Stimulated activated CD4-positive, alpha-beta T cell treated with anti-CD3 and anti-CD28 coated beads, Interleukin-2, amount 100 ng/mL, for 4 hours (primary cell): ENCODE results near the gene MFSD6.
"Not testable (repeated sequence)": the region's sequence is repeated elsewhere in the genome, so short reads cannot be mapped to it uniquely, and the experiment has no call there.

Source experiments
- DNase-seq: peaks from one replicate; pipeline ENCODE4 v3.0.0-alpha.2; 2020; ENCODE audit warnings: low read depth

MFSD6 gene

DNA sequence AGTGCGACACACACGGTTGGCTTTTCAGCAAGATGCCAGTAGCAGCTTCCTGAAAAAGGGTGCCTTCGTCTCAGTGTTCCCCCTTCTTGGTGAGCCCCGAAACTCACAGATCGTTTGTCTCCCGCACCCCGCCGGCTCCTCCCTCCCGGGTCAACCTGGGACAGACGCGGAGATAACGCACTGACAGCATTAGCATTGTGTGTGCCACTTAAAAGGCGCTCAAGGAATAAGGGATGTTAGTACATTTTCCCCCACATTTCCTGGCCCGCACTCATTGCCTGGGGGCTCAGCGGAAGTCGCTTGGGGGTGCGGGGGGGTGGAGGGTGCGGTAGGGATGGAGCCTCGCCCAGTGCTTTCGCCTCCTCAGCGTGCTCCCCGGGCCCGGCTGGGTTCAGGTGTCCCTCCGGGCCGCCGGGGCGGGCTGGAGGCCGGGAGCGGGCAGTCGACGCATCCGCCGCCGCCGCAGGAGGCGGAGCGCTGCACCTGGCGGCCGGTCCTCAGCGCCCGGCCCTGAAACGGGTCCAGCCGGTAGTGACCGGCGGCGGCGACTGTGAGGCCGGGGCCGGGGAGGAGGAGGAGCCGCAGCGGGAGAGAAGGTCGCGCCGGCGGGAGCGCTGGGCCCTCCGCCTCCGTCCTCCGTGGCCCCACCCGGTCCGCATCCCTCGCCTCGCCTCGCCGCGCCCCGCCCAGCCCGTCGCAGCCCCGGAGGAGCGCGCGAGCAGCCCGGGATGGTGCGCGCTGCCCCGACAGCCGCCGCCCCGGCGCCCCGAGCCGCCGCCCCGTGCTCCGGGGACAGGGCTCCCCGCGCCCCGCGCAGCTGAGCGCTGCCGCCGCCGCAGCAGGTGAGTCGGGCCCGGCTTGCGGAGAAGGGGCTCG, at the start of gene MFSD6:
Gene MFSD6 (plus strand): TSS at position 694 of the 876 bp plus-strand sequence. CDS start 27,675 bp downstream, outside the sequence.
- DNase-seq, result peak; percentile 36

DNA sequence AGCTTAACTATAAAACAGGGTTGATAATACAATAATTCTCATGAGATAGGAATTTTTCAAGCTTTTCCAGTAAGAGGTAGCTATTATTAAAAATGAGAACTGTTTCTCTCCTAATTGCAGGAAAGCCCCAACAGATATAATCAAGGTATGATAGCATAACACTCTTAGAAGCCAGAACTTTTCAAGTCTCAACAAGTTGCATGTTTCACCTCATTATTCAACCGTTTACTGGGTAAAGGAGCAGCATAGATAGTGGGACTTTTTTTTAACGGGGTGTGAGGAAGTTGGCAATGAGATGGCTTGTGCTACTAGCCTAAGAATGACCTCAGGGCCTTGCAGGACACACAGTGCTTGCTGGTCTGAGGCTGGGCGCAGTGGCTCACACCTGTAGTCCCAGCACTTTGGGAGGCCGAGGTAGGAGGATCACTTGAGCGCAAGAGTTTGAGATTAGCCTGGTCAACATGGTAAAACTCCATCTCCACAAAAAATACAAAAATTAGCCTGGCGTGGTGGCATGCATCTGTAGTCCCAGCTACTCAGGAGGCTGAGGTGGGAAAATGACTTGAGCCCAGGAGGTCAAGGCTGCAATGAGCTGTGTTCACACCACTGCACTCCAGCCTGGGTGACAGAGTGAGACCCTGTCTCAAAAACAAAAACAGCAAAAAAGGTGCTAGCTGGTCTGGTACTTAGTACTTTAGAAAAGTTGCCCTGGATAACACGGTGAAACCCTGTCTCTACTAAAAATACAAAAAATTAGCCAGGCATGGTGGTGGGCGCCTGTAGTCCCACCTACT, 49.3 kb upstream of the MFSD6 start:
- not testable (repeated sequence) for DNase-seq

DNA sequence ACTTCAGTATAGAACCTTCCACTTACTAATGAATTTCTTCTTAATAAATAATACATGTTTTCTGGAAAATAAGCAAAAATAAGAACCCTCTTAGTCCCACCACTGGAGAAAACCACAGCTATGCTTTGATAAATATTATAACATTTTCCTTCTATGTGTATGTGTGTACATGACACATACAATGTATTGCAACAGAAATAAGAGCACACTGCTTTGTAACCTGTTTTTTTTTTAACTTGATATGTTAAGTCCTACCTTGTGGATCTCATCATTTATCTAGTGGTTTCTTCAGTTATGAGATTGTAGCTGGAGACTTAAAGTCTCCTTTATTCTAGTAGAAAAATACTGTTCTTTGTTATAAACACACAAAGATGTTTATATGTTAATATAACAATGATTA, 47.6 kb upstream of the MFSD6 start:
- DNase-seq, result no peak

DNA sequence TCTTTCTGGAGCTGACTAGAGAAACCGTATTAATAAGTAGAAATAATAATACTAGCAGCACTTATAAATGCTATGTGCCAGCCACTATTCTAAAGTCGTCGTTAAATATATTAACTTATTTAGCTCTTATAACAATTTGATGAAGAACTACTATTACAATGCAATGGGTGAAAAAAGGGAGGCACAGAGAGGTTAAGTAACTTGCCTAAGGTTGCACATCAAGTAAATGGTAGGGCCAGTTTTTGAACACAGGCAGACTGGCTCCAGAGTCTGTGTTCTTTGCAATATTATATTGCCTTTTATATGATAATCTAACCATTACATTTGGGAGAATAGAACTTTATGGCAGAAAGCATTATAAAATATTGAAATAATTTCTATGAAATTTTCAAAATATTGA, 47.2 kb upstream of the MFSD6 start:
- DNase-seq, result no peak

DNA sequence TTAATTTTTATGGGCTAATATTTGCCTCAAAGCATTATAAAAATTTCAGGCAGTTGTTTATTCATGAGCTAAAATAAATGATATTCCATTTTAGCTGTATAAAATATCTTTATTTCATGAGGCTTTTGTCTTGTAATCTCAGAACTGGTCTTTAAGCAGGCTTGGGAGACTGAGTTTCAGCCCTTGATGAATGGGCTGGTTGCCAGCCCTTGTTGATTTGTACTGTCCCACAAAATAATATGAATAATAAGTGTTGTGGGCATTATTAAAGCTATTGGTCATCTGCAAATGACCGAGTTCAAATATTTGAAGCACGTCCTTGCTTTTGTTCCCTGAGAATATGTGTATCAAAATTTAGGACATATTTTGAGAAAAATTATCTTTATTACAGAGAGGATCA, 46.6 kb upstream of the MFSD6 start:
- DNase-seq, result no peak

DNA sequence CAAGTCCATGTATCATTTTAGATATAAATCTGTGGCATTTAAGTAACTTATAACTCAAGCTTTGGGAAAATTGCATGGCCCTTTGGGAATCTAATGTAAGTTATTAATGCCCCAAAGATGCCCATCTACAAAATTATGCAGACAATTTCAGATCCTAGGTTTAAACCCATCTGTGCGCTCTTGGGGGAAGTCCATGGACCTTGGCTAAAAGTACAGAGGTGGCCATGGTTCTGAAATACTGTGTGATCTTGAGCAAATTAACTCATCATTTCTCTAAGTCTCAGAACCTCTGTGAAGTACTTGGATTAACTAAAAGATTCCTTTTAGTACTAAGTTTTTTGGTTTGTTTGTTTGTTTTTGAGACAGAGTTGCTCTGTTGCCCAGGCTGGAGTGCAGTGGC, 45.3 kb upstream of the MFSD6 start:
- no peak for DNase-seq

DNA sequence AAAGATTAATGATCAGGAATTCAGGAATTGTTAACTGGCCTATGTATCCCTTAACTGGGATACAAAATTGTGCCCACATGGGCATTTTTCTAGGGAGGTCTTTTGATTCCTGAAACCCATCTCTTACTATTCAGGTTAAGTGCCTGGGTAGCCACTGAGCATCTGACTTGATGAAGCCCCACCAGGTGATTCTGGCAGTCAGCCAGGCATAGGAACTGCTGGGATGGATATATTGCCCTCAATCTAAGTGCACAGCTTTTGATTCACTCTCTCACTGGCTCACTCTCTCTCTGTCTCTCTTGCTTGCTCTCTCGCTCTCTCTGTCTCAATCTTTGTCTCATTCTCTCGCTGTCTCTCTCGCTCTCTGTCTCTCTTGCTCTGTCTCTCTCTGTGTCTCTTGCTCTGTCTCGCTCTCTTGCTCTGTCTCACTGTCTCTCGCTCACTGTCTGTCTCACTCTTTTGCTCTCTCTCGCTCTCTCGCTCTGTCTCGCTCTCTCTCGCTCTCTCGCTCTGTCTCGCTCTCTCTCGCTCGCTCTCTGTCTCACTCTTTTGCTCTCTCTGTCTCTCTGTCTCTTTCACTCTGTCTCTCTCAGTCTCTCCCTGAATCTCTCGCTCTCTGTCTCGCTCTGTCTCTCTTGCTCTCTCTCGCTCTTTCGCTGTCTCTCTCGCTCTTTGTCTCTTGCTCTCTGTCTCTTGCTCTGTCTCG, 42.5 kb upstream of the MFSD6 start:
- no peak for DNase-seq

DNA sequence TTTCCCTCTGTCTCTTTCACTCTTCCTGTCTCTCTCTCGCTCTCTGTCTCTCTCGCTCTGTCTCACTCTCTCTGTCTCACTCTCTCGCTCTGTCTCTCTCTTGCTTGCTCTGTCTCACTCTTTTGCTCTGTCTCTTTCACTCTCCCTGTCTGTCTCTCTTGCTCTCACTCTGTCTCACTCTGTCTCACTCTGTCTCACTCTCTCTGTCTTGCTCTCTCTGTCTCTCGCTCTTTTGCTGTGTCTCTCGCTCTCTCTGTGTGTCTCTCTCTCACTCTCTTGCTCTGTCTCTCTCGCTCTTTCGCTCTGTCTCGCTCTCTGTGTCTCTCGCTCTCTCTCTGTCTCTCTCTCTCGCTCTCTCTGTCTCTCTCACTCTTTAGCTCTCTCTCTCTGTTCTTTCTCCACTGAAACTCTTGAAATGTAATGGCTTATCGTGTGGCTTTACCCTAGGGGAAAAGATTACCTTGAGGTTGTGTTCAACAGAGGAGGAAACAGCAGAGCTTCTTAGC, 41.9 kb upstream of the MFSD6 start:
- DNase-seq, result no peak

DNA sequence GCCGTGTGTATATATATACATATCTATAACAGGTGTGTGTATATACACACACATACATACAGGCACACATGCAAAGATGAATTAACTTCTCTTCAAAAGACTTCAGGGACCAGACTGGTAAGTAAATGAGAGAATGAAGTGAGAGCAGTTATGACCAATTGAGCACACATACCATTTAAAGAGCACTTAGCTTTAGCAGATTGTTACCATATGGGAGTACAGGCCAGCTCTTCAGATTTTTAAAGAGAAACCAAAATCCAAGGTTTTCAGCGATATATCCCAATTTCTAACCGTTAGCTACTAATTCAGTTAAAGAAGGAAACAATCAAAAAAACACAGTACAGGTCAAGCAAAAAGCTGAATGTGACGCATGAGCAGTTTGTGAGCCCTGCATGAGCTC, 41.1 kb upstream of the MFSD6 start:
- no peak for DNase-seq

DNA sequence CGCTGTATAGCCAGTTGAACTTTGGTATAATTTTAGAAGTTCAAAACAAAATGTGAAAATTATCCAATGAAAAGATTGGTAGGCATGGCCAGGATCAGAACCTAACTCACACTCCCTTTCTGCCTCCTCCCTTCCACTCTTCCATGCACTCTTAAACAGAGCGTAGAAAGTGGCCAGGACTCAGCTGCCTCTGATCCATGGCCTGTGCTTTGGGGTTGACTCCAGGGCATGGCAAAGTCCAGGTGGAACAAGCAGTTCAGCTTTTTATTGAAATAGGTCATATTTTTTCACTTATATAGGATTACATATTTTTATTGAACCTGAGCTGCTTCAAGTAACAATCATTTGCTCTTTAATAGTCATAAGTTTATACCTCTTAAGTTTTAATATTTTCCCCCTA, 38.5 kb upstream of the MFSD6 start:
- no peak for DNase-seq

DNA sequence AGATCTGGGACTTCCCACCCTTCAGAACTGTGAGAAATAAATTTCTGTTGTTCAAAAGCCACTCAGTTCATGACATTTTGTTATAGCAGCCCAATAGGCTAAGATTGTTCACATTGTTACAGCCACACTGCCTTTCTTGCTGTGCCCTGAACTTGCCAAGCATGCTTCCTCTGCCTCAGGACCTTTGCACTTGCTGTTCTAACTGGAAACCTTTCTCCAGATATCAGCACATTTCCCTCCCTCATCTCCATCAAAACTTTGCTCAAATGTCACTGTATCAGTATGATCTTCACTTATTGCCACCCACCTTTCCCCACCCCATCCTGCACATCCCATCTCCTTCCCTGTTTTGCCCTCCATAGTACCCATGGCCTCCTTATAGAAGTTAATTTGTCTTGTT, 32.1 kb upstream of the MFSD6 start:
- DNase-seq, result no peak

DNA sequence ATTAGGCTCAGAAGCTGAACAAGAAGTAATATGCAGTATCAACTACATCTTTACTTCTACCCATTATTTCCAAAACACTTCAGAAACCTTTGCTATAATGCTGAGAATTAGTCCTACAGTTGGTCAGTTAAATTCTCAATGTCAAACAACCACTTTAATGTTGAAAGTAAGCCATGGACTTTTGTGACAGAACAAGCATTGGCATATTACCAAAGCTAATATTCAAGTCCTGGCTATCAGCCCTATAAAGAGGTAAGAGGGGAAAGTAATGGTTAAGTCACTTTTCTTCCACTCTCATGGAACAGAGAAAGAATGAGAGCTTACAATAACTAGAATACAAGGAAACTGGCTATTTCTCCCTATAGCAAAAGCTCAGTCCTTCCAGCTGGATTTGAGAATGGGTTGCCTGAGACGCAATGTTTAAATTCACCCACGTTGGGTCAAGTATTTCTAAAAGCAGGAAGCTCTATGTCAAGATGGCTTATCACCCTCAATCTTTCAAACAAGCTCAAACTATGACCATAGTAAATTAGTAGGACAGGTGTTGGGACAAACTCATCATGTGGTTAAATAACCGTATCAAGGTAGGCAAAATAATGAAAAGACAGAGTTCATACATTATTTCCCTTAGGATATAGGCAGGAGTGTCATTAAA, 31.4 kb upstream of the MFSD6 start:
- no peak for DNase-seq

DNA sequence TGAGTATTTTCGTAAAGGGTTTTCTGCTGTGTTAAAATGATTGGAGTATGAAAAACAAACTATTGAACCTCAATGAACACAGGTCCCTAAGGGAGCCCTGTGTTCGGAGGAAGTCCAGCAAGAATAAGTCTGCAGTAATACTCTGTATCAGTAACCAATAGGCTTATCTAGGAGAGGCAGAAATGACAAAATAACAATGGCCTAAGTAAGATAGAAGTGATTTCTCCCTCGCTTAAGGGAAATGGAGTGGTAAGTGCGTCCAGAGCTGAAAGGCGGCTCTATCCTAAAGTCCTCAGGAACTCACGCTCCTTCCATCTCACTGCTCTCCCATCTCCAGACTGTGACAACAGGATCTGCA, 29.3 kb upstream of the MFSD6 start:
- no peak for DNase-seq

DNA sequence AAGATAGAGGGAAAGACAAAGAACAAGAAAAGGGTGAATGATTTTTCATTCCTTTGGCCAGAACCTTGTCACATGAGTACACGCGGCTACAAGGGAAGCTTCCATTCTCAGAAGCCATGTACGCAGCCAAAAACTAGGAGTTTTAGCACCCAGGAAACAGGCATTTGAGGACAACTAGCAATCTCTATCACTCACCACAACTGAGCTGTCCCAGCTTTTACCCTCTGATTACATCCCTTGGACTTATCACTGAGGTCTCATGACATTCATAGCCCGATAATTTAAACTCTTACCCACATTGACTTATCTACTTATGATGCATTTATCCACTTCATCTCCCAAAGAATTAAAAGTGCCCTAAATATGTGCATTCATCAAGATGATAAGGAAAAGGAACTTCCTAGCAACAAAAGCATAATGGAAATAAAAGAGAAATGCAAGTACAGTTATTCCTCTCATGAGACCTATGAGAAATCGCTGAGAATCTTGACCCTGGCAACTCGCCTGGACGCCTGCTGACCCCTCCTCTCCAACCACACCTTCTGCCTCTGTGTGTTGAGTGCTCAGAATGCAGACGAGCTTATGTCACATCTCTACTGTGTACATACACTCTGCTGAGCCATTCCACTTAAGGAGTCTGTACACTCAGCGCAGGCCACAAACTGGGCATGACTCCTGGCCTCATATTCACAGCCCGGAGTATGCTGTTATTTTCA, 28.7 kb upstream of the MFSD6 start:
- DNase-seq, result no peak

DNA sequence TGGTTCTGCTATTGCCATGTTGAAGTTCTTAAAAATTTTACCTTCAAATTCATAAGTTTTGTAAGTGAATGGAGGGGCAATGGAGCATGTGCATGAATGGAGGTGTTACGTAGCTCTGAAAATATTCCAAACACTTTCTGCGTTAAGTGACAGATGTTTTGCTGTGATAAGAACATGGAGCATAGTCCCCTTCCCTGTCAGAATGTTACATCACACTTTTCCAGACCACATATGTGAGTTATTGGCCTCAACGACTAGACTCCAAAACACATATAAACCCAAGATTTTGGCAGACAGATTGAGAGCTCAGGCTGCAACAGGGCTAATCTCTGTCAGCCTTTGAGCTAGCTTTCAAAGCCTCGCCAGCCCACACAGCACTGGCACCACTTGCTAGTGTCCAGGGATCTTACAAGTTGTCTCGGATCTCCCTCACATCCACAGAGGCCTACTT, 27.2 kb upstream of the MFSD6 start:
- DNase-seq, result no peak

DNA sequence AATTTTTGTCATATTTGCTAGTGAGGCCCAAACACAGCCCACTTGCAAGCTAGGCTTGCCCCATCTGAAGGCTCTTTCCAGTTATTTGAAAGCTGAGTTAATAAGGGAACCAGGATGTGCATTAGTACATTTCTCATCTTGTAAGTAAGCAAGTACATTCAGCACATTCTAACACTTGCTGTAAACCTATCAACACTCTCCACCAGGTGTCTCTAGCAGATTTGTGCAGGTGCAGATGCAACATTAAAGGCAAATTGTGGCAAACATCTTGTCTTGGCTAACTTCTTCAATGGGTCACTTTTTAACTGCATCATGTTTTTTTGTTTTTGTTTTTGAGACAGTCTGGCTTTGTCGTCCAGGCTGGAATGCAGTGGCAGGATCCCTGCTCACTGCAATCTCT, 25.3 kb upstream of the MFSD6 start:
- DNase-seq, result peak; percentile 35

DNA sequence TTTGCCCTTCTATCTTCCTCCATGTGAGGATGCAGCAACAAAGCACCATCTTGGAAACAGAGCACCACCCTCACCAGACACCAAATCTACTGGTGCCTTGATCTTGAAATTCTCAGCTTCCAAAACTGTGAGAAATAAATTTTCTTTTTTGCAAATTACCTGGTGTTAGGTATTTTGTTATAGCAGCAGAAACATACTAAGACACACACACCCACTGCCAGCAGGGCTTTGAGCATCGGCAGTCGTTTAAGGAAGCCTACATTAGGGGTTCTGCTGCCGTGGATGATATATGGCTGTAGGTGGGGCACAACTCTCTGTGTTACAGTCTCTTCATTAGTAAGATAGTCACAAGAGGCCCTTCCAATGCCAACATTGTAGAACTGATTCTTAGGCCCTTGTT, 20.7 kb upstream of the MFSD6 start:
- no peak for DNase-seq

DNA sequence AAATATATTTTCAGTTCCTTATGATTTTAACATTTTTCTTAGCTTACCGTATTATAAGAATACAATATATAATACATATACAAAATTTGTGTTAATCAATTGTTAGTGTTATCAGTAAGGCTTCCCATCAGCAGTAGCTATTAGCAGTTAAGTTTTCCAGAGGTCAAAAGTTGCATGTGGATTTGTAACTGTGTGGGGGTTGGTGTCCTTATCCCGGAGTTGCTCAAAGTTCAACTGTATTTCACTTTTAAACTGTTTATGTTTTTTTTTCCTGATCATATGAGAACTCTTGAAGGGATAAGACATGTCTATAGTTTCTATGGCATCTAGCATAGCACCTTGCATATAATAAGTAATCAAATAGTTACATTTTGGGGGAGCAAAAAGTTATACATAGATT, 11.9 kb upstream of the MFSD6 start:
- DNase-seq, result no peak

DNA sequence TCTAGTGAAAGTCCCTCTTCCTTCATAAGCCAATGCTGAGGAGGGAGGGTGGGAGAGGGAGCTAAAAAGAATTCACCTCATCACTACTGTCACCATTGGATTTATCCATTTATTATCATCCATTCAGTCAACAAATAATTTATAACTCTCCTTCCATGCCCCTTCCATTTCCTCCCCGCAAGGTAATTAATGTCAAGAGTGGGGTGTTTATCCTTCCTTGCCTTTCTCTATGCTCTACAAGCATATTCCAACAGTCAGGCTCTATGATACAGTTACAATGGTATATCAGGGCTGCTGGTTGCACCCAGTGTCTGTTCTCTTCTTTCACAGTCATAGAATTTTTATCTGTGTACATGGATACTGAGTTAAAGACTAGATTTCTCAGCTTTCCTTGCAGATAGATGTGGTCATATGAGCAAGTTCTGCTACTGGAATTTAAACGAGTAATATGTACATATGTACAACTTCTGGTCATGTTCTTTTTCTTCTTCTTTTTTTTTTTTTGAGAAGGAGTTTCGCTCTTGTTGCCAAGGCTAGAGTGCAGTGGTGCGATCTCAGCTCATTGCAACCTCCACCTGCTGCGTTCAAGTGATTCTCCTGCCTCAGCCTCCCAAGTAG, 5.1 kb upstream of the MFSD6 start:
- no peak for DNase-seq

DNA sequence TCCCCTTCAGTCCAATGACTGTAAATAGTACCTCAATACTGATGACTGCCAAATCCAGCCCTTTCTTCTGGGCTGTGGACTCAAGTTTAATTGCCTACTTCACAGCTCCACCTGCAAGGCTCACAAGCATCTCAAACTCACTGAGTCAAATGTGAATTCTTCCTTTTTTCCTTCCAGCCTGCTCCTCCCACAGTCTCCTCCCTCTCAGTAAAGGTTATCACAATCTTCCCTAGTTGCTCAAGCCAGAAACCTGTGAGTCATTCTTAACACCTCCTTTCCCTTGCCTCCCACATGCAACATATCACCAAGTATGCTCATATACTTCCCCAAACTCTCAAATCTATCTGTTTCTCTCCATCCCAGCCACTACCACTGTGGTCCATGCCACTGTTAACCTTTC, 3.7 kb upstream of the MFSD6 start:
- DNase-seq, result peak; percentile 31

DNA sequence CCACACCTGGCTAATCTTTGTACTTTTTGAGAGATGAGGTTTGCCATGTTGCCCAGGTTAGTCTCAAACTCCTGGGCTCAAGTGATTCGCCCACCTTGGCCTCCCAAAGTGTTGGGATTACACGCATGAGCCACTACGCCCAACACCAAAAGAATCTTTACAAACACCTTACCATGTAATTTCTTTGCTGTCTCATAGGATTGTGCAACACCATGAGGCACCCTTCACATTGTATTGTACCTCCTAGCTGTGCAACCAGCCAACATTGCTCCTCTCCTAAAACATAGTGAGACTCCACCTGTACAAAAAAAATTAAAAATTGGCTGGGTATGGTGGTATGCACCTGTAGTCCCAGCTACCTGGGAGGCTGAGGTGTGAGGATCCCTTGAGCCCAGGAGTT, 3.1 kb upstream of the MFSD6 start:
- DNase-seq, result no peak
